HG02885 (cell line): ENCODE results near the gene ZFYVE26.
"Not testable (repeated sequence)": the region's sequence is repeated elsewhere in the genome, so short reads cannot be mapped to it uniquely, and the experiment has no call there.

Experiments used
- ATAC-seq: cut with Tn5 transposase; IDR thresholded peaks from one replicate; pipeline ENCODE4 v1.9.1; 2021; ENCODE audit warnings: mild to moderate bottlenecking; ENCODE audit not compliant: unreplicated experiment, poor library complexity

Gene ZFYVE26

GRCh38 chr14:67816326-67817002, at the start of gene ZFYVE26:
ZFYVE26 (minus strand) TSS chr14:67816590; CDS start chr14:67815963, 627 bp downstream.
- ATAC-seq, result peak; percentile 87

DNA sequence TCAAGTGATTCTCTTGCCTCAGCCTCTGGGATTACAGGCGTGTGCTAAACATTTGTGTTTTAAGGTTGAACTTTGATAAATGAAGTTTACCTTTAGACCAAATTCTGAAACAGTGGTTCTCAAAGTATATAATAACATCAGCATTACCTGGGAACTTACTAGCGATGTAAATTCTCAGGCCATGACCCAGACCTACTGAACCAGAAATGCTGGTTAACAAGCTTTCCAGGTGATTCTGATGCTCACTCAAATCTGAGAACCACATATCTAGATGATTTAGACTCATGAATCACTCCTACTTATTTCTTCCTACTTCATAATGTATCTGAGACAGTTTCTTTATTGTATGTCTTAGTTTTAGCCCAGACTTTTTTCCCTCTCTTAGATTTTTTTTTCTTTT, 46.8 kb upstream of the ZFYVE26 start:
- no peak for ATAC-seq

- ATAC-seq, result no peak
These were observed 42.9 kb upstream of the ZFYVE26 start for GRCh38 chr14:67859169-67859749.

- ATAC-seq, result no peak
These were observed 41.5 kb upstream of the ZFYVE26 start for GRCh38 chr14:67857778-67858350.

DNA sequence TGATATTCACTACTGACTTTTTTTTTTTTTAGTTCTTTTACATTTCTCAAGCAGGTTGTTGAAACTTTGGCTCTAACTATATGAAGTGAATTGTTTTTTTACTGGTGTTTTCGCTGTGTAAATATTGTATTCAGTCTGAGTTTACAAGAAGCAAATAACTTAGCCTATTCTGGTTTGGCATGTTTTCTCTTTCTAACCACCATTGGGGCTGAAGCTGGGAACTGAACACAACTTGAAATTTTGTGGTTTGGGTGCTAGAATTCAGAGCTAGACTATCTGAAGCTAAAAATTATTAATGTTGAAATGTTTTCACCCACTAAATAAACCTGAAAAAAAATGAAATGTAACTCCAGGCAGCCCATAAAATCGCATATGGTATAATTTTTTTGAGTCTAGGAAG, 40.4 kb upstream of the ZFYVE26 start:
- ATAC-seq, result no peak

- ATAC-seq, result no peak
These were observed 37.3 kb upstream of the ZFYVE26 start for GRCh38 chr14:67853715-67854114.

DNA sequence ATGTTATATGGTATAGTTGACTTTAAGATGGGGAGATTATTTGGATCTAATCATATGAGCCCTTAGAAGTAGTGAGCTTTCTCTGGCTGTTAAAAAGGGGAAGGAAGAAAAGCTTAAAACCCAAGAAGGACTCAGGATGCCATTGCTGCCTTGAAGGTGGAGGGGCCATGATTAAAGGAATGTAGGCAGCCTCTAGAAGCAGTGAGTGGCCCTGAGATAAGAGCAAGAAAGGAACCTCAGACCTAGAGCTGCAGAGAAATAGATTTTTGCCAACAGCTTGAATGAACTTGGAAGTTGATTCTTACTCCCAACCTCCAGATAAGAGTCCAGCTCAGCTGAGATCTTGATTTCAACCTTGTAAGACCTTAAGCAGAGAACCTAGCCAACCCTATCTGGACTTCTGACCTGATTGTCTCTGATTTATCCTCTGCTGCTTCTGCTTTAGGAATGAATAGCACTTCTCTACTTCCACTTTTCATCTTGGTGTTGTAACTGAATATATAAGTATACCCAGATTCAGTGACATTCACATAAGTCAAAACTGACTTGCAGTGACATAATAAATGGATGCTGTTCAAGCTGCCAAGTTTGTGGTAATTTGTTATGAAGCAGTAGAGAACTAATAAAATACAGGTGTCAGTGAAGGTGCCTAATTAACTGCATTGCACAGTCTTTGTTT, 36.7 kb upstream of the ZFYVE26 start:
- ATAC-seq, result no peak

DNA sequence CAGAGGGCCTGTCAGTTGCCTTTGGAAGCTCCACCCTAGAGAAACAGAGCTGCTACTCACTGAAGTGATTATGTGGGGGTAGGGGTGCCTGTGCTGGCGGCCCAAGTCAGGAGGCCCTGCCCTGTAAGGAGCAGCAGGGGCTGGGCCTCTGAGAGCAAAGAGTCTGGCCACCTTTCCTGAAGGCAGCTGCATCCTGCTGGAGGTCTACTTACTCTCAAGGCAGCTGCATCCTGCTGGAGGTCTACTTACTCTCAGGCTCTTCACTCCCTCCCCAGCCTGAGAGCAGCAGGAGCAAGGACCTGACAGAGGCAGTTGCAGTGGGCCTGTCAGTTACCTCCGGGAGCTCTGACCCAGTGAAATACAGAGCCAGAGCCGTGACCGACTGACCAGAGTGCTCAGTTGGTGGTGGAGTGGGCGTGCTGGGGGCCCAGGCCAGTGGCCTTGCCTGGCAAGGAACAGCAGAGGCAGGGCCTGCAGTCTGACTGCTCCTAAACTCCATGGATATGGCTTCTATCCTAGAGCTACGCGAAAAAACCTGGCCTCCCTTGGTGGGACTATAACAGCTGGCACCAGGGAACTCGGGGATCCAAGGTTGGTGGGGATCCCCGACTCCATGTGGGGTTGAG, 35.5 kb upstream of the ZFYVE26 start:
- no peak for ATAC-seq

DNA sequence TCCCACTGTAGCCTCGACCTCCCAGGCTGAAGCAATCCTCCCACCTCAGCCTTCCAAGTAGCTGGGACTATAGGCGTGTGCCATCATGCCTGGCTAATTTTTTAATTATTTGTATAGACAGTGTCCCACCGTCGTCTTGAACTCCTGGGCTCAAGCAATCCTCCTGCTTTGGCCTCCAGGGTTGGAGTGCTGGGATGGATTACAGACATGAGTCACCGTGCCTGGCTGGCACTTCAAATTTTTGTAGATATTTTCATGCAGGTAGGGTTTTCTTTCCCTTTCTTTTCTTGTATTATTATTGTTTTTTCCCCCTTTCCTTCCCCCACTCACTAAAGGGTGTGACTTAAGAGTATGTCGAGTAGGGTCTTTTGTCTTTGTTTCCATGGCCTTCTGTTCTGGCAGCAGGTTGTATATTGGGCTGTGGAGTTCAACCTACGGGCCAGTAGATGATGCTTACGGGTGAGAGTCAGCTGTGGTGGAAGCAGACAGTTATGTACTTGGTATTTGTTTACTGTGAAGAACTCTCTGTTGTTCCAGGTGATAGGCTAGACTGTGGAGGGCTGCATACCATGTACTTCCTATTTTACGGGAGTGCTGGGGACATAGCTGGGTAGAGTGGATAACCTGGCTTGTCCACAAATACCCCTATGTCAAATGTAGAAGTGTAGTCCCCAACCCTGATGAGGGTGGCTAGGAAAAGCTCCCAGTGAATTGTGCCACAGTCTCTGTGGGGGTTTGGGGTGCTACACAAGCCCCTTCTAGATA, 33.9 kb upstream of the ZFYVE26 start:
- no peak for ATAC-seq

DNA sequence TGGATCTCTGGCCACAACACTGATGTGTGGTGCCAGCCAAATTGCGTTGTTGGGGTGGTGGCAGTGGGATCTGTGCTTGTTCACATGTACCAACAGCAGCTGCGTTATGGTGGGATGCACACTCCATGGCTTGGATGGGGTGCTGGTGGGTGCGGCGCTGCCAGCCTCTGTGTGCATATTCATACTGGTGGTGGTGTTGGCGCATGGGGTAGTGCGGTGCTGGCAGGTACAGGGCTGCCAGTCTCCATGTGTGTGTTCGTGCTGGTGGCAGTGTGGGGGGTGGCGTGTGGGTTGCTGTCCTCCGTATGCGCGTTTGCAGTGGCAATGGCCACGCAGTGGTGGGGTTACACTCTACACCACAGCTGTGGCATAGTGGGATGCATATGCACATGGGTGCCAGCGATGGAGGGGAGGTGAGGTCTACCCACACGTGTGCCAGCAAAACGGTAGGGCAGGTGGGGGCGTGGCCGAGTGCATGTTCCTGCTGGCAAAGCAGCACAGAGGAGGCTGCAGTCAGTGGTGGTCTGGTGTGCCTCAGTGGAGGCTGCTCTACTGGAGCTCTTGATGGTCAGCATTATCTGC, 29.7 kb upstream of the ZFYVE26 start:
- no peak for ATAC-seq

DNA sequence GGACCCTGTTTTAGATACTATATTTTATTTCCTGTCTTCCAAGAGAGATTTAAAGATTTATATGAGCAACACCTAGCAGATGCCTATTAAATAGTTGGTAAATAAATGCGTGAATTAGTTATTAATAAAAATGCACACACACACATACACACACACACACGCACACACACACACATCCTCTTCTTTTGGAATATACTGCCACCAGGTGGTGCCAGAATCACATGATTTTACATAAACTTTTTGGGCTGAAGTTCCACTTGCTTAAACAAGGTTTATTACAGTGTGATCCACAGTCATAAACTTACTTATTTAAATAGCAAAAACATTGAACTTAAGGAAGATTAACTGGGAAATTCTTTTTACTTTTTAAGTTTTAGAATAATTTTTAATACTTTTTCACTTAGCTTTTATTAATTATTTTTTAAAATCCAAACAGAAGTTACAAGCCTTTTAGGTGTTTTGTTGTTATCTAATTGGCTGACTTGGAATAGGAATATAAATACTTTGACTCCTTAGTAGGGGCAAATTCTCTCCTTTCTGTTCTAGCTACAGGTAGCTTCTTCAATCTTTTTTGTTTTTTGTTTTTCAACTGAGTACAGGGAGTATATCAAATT, 20.7 kb upstream of the ZFYVE26 start:
- no peak for ATAC-seq

DNA sequence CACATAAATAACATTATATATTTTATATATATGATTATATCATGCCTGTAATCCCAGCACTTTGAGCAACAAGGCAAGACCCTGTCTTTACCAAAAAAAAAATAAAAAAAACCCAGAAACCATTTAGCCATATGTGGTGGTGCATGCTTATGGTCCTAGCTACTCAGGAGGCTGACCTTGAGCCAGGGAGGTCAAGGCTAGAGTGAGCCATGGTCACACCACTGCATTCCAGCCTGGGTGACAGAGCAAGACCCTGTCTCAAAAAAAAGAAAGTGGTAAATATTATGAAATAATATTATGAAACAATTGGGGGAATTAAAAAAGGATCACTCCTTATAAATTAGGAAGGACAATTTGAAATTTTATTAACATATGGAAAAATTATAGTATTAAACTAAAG, 19.2 kb upstream of the ZFYVE26 start:
- ATAC-seq, result no peak

DNA sequence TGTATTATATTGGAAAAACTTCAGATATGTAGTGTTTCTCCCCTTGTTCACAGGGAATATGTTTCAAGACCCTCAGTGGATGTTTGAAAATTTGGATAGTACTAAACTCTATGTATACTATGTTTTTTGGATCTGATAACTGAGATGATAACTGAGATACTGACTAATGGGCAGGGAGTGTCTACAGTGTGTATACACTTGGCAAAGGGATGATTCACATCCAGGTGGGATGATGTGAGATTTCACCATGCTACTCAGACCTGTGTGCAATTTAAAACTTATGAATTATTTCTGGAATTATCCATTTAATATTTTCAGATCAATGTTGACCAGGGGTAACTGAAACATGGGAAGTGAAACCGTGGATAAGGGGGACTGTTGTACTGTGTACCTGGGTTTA, 17.0 kb upstream of the ZFYVE26 start:
- no peak for ATAC-seq

- no peak for ATAC-seq
These were observed 14.7 kb upstream of the ZFYVE26 start for GRCh38 chr14:67831113-67831512.

GRCh38 chr14:67821121-67821520, 4.7 kb upstream of the ZFYVE26 start:
- ATAC-seq, result no peak

DNA sequence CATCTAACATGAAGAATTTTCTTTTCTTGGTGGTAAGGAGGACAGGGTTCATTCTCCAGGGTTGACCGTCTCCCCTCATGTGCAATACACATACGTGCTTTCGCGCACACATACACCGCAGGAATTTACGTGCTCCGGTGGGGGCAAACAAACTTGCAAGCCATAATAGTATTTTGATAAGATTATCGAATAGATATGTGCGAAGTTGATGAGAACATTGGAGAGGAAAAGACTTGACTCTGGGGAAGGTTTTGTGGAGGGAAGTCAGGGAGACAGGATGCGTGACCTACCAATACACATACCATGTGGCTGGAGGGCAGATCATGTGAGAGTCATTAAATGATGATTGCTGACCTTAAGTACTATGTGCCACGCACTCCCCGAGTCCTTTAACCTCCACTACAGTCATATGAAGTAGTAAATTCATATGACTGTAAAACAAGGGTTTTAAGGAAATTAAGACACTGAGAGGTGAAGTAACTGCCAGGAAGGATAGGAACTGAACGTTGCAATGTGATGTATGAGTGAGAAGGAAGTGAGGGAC, 4.1 kb upstream of the ZFYVE26 start:
- no peak for ATAC-seq

GRCh38 chr14:67819563-67820421, 3.4 kb upstream of the ZFYVE26 start, which contains the start of gene RAD51B:
RAD51B (plus strand) TSS chr14:67819779.
- peak; percentile 66 for ATAC-seq

GRCh38 chr14:67818476-67818875, 2.1 kb upstream of the ZFYVE26 start:
- not testable (repeated sequence) for ATAC-seq
